K562 (cell line): ENCODE measurements around the gene RYR3.

Experiments
- CBX5 ChIP-seq: IDR thresholded peaks from 2 replicates; pipeline ENCODE4 v1.6.1; 2014; ENCODE audit warnings: low read depth, borderline replicate concordance
- CREM ChIP-seq: IDR thresholded peaks from 2 replicates; pipeline ENCODE4 v1.6.1; 2014; ENCODE audit warnings: antibody characterized with exemption, low read depth
- EZH2 ChIP-seq: IDR thresholded peaks from 2 replicates; pipeline ENCODE4 v1.6.1; 2012; ENCODE audit warnings: low read depth, mild to moderate bottlenecking, inconsistent platforms, low read length, borderline replicate concordance
- FOXK2 ChIP-seq, 2 experiments: fragments of 450-650 bp; IDR thresholded peaks in 1 of 2; conservative IDR thresholded peaks in 1 of 2; 2 replicates each; pipeline ENCODE4 v1.6.1; 2016; ENCODE audit warnings: low read depth in 2 of 2, mild to moderate bottlenecking in 1 of 2
- MAFF ChIP-seq: IDR thresholded peaks from 2 replicates; pipeline ENCODE4 v1.6.1; 2012; ENCODE audit warnings: low read length, improper control_type of control experiment
- ZFP36 ChIP-seq: fragments of 150-350 bp; IDR thresholded peaks from 2 replicates; pipeline ENCODE4 v1.6.1; 2018; ENCODE audit warnings: low read length, low read depth; ENCODE audit not compliant: partially characterized antibody
- ZNF239 ChIP-seq: fragments of 250-450 bp; sonication (Bioruptor Pico); IDR thresholded peaks from 2 replicates; pipeline ENCODE4 v1.4.0; 2020; ENCODE audit warnings: mild to moderate bottlenecking
- ZNF79 ChIP-seq: fragments of 250-450 bp; sonication (Bioruptor Pico); IDR thresholded peaks from 2 replicates; pipeline ENCODE4 v1.4.0; 2020; ENCODE audit warnings: low read depth, mild to moderate bottlenecking, moderate library complexity
- TF ChIP-seq, protein P1 (sequence below), 3 experiments: IDR thresholded peaks in 2 of 3; conservative IDR thresholded peaks in 1 of 3; 2 replicates each; pipeline ENCODE4 v1.5.1; 2011 to 2012; ENCODE audit warnings: low read length in 3 of 3, mild to moderate bottlenecking in 3 of 3, control low read depth in 2 of 3, improper control_type of control experiment in 1 of 3, inconsistent platforms in 1 of 3, low read depth in 1 of 3, mixed read lengths in 1 of 3, moderate library complexity in 1 of 3; ENCODE audit not compliant: insufficient read depth in 2 of 3
- TF ChIP-seq, protein P2 (sequence below): sonication (generic); formaldehyde crosslinking; IDR thresholded peaks from 2 replicates; pipeline ENCODE4 v1.5.0; 2020; ENCODE audit warnings: missing genetic modification reagents
- TF ChIP-seq, protein P3 (sequence below): sonication (generic); formaldehyde crosslinking; IDR thresholded peaks from 2 replicates; pipeline ENCODE4 v1.8.1; 2022; ENCODE audit warnings: missing genetic modification reagents

DNA sequence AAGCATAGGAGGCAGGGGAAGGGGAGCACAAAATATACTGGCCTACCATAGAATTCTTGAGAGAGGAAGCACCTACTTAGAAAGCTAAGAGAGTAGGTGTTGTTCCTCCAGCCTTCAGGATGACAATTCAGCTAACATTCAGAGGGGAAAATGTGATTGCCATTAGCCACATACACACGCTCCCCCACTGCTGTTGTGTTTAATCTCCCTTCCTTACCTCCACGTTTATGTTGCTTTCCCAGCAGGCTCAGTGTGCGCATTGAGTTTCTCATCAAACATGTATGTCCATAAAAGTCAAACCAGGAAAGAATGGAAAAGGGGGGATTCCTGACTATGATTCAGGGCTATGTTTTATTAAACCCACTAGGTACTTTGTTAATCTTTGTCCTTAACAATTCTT lies 512.4 kb downstream of the RYR3 start:
- TF ChIP-seq, protein P1, sequence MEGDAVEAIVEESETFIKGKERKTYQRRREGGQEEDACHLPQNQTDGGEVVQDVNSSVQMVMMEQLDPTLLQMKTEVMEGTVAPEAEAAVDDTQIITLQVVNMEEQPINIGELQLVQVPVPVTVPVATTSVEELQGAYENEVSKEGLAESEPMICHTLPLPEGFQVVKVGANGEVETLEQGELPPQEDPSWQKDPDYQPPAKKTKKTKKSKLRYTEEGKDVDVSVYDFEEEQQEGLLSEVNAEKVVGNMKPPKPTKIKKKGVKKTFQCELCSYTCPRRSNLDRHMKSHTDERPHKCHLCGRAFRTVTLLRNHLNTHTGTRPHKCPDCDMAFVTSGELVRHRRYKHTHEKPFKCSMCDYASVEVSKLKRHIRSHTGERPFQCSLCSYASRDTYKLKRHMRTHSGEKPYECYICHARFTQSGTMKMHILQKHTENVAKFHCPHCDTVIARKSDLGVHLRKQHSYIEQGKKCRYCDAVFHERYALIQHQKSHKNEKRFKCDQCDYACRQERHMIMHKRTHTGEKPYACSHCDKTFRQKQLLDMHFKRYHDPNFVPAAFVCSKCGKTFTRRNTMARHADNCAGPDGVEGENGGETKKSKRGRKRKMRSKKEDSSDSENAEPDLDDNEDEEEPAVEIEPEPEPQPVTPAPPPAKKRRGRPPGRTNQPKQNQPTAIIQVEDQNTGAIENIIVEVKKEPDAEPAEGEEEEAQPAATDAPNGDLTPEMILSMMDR (IDR thresholded peaks at IDR 0.05 in 2 of 3, conservative IDR thresholded peaks at IDR 0.05 in 1 of 3; ENCODE audit: insufficient read depth in 2 of 3, low read depth in 1 of 3, low read length in 3 of 3), result no peak
- TF ChIP-seq ZFP36 (no peak), ZNF239 (CRISPR knock-in tag) (no peak), FOXK2 (conservative IDR thresholded peaks at IDR 0.05 in 1 of 2, IDR thresholded peaks at IDR 0.05 in 1 of 2; ENCODE audit: low read depth in 2 of 2) (no peak), EZH2 (no peak), CBX5 (no peak), ZNF79 (no peak), CREM (no peak), MAFF (no peak)
- TF ChIP-seq, protein P2, sequence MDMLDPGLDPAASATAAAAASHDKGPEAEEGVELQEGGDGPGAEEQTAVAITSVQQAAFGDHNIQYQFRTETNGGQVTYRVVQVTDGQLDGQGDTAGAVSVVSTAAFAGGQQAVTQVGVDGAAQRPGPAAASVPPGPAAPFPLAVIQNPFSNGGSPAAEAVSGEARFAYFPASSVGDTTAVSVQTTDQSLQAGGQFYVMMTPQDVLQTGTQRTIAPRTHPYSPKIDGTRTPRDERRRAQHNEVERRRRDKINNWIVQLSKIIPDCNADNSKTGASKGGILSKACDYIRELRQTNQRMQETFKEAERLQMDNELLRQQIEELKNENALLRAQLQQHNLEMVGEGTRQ, result no peak
- TF ChIP-seq, protein P3, sequence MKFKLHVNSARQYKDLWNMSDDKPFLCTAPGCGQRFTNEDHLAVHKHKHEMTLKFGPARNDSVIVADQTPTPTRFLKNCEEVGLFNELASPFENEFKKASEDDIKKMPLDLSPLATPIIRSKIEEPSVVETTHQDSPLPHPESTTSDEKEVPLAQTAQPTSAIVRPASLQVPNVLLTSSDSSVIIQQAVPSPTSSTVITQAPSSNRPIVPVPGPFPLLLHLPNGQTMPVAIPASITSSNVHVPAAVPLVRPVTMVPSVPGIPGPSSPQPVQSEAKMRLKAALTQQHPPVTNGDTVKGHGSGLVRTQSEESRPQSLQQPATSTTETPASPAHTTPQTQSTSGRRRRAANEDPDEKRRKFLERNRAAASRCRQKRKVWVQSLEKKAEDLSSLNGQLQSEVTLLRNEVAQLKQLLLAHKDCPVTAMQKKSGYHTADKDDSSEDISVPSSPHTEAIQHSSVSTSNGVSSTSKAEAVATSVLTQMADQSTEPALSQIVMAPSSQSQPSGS (CRISPR knock-in tag), result no peak
